H7 (cell line): ENCODE measurements around the gene SYT6. TPM values are rescaled to one million over a fixed set of nuclear protein-coding genes. Genes with fewer than 3 reads are reported as not detected.

Source experiments
- DNase-seq: peaks from one replicate; pipeline ENCODE4 v3.0.0; 2012
- H3K27me3 ChIP-seq: 2 replicates; pipeline ENCODE4 v1.6.0; 2011; ENCODE audit warnings: mild to moderate bottlenecking, low read length; ENCODE audit not compliant: control insufficient read depth, insufficient read depth
- H3K36me3 ChIP-seq: replicated peaks from 2 replicates; pipeline ENCODE4 v1.5.1; 2011; ENCODE audit warnings: low read length; ENCODE audit not compliant: control insufficient read depth, insufficient read depth
- H3K4me3 ChIP-seq: 2 replicates; pipeline ENCODE4 v1.5.1; 2011; ENCODE audit warnings: low read depth, mild to moderate bottlenecking, control low read depth, low read length, moderate library complexity; ENCODE audit not compliant: insufficient read depth
- total RNA-seq: library from RNA; depleted of rRNA; stranded (reverse); fragments of >200 nt; shearing (Covaris generic); gene quantifications from 2 replicates; pipeline ENCODE4 v1.2.3, GENCODE V29; 2014

Gene SYT6
- total RNA-seq, 1 experiment from 2014 or later: 41.6 TPM

DNA sequence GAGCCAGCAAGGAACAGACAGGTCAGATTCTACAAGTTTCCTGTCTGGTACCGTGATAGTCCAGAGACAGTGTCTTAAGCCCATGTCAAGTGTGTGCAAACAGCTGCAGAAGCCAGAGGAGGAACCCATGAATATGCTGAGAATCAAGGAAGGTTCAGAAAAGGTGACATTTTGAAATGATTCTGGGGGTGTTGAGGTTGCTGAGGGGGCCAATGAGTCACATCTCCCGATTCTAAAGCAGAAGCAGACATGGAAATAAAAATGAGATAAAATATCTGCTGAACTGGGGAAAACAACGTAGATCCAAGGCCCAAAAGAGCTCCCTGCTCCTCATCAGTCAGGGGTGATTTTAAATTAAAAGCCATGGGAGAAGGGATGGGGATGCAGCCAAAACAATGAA is 15.8 kb upstream of the SYT6 start:
- Histone ChIP-seq H3K36me3 (no peaks in the 10 kb centered on the region), H3K4me3 (no peak overlapping the region), H3K27me3 (no peaks in the 10 kb centered on the region; the same call in 1 of the 2 replicates)
- DNase-seq: no peak

DNA sequence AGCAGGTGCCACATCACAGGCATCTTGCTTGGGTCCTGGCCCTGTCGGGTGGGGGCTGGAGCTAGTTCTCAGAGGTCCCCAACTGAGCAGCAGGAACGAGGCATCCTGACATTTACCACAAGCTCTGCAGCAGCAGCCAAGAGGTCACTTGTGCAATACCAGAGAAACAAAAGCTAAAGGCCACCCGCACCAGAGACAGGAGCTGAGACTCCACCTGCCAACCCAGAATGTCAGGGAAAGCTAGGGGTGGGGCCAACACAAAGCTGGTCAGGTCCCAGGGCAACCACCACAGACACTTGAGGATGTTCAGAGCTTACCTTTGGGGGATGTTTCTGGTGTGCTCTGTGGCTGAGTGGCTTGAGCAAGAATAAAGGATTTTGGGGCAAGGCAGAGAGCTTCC is 13.6 kb upstream of the SYT6 start:
- Histone ChIP-seq H3K27me3 (no peaks in the 10 kb centered on the region; the same call in 1 of the 2 replicates), H3K4me3 (no peak overlapping the region), H3K36me3 (no peaks in the 10 kb centered on the region)
- DNase-seq: no peak

DNA sequence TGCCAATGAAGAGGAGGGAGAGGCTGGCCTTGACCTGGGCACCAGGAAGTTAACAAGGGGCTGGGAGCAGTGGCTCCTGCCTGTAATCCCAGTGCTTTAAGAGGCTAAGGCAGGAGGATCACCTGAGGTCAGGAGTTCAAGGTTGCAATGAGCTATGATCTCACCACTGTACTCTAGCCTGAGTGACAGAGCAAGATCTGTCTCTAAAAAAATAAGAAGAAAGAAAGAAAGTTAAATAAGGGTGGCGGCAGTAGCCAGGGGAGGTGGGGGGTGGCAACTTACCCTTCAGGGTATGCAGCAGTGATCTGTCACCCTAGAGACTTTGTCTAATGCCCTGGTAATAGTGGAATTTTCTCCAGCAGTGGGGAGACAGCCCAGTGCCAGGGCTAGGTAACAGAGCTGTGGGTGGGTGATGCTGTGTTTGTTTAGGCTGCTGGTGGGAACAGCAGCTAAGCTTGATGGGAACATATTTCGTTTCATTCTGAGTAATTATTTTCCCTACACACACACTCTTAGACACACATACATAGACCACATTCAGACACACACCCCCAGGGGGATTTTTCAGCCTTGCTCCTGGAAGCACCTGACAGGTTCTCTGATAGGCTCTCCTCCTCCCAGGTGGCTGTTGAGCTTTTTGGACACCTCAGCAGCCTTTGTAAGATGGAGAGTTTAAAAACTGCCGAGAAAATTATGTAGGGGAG is 11.3 kb upstream of the SYT6 start:
- DNase-seq: no peak
- Histone ChIP-seq H3K4me3 (no peak overlapping the region), H3K27me3 (no peaks in the 10 kb centered on the region; the same call in 1 of the 2 replicates), H3K36me3 (no peaks in the 10 kb centered on the region)

DNA sequence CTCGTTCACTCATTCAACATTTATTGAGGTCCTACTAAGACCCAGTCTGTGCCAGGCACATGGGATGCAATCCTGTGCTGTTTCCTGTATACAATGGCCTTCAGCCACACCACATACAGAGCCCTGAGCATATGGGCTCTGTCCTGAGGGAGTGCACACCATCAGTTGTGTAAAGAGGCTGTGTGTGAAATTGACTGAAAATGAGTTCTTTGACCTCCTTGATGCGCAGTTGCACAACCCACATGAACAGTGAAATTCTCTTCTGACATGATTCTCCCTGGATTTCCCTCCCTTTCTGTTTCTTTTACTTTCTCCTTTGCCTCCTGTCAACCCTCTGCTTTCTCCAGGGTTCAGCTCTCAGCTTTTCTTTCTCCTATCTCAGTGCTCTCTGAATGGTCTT is 6.3 kb upstream of the SYT6 start:
- no peak for DNase-seq
- Histone ChIP-seq H3K4me3 (no peak overlapping the region), H3K36me3 (no peaks in the 10 kb centered on the region), H3K27me3 (peaks cover 7% of the 10 kb centered on the region)

DNA sequence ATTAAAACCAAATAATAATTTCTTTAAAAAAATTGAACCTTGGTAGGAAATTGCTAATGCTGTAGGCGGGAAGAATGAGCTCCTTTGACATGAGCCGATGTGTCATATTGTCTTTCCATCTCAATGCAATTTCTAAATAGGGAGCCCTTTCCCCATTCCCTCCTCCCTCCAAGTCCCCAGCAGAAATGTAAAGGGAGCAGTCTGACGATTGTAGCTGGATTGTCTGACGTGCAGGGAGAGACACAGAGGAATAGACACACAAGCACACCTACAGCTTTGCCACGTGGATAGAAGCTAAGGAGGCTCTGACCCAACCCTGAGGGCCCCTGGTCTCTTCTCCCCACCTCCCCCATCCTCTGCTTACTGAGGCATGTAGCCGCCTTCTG is 3.6 kb upstream of the SYT6 start:
- DNase-seq: no peak
- Histone ChIP-seq H3K27me3 (peaks cover 28% of the 10 kb centered on the region), H3K4me3 (no peak overlapping the region), H3K36me3 (no peaks in the 10 kb centered on the region)

DNA sequence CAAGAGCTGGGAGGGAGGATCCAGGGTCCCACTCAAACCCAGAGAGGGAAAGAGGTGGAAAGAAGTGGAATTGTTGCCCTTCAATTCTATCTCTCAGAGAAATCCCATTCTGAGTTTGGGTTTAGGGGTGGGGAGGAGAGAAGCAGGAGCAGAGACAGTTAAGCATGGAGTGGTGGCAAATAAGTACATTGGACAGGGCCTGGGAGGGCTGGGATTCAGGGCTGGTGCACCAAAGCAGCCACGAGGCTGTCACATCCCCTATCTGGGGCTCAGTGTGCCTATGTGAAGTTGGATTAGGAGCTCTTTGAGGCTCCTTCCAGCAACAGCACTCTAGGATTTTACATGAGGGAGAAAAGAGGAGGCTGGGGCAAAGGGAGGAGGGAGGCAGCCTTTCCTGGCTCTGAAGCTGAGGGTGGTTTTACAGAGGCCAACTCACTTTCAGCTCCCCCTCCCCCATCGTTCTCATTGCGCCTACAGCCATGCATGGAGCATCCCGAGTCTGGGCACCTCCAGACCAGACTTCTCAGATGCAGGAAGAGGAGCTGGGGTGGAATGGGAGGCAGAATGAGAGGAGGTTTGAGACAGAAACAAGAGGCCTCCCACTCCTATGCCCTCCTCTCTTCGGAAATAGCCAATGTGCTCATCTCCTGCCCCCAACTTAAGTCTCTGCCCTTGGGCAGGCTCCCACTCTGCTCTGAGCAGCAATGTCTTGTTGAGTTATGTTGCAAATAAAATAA is 3.0 kb upstream of the SYT6 start:
- DNase-seq: peak; percentile 61
- H3K27me3 ChIP-seq: peaks cover 29% of the 10 kb centered on the region
- H3K4me3 ChIP-seq: no peak overlapping the region
- no peaks in the 10 kb centered on the region for H3K36me3 ChIP-seq

DNA sequence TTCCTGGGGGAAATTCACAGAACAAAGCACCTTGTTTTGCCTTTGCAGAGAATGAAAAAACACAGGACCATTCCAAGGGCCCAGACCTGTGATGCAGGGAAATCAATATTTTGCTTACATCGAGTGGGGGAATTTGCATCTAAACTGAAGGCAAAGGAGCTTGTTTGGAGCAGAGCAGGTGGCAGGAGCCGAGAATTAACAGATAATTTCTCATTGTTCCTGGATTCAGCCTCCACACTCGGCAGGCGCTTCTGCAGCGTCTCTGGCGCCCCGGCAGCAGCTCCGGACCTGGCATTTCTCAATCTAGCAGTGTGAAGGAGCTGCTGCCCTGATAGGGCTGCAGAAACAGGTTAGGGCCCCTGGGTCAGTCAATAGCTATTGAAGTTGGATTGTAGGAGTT is 2.0 kb upstream of the SYT6 start:
- Histone ChIP-seq H3K4me3 (no peak overlapping the region), H3K27me3 (peaks cover 29% of the 10 kb centered on the region), H3K36me3 (no peaks in the 10 kb centered on the region)
- no peak for DNase-seq

DNA sequence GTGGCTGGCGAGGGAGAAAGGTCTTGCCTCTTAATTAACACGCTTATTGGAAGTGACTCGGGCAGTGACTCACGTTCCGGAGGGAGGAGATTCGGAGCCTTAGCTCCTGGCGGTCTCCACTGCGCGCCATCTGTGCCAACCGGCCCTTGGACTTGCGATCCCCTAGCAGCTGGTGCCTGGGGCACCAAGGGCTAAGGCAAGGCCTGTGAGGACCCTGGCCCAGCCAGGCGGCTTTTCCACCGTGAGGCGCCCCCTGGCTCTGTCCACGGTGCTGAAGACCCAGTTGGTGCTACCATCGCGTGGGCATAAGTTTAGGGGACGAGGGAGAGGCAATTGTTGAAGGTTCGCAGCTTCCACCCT is 1.3 kb upstream of the SYT6 start:
- no peak overlapping the region for H3K4me3 ChIP-seq

DNA sequence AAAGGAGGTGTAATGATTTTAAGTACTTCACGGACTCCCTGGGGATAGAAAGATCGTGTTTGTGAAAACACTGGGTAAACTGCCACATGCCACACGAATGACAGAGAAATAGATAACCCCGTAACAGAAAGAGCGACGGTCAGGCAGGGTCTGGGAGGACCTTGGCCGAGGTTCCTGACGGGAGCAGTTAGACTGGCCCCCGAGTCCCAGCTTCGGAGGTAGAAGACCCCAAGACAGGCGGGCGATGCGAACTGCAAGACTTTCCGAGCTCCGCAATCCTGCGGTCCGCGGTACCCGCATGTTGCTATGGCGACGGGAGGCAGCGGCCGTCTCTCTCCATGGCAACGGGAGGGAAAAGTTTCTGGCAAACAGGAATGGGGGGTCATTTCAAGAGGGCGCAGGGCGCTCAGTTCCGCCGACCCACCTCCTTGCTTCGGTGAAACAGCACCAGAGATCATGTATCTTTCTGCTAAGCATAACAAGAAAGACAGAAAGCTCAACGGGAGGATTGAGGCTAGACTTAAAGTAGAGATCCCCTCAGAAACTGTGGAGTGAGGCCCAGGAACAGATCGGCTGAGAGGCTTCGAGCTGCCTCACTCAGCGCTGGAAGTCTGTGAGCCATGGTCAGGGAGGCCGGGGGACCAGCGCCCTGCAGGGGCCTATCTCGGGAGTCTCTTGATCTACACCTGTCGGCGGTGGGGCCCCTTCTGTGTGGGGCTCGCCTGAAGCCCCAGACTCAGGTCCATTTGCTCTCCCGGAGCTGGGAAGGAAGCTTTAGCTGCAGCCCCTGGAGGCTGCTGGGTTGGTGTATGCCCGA is 685 bp upstream of the SYT6 start:
- H3K27me3 ChIP-seq: peaks cover 29% of the 10 kb centered on the region
- H3K4me3 ChIP-seq: peak overlapping the region; percentile 95
- peak; percentile 87 for DNase-seq
- 0 out of 2 replicates have a peak, but pooled peaks cover 4% of the 10 kb centered on the region for H3K36me3 ChIP-seq

More for the DNA sequence above, 1.3 kb upstream of the SYT6 start:
- peak; percentile 83 for DNase-seq
- H3K36me3 ChIP-seq: no peaks in the 10 kb centered on the region
- peaks cover 29% of the 10 kb centered on the region for H3K27me3 ChIP-seq

DNA sequence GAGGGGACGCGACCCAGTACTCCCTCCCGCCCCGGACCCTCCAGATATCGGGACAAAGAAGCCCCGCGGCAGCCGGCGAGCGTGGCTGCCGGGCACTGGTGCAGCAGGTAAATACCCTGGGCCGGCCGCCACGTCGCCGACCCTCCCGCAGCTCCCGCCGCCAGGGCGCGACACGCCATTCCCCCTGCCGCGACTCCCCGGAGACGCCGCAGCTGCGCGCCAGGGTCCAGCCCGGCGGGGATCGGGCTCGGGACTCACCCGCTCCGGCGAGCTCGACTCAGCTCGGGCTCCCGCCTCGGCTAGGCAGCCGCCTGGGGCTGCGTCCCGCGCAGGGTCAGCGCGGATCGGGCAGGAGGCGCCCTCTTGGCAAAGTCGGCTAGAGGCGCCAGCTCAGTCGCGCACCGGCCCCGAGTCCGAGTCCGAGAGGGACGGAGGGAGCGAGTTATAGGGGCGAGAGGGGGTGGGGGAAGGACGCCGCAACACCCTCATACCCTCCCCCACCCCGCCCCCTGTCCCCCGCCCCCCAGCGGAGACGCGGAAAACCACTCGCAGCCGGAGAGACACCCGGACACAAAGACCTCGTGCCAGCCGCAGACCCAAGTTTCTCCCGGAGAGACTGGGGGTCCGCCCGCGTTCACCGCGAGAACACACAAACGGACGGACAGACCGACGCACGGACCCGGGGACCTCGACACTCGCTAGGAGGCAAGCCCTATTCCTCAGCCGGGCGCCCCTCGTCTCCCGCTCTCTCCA is 985 bp downstream of the SYT6 start:
- DNase-seq: peak; percentile 85
- Histone ChIP-seq H3K27me3 (peaks cover 29% of the 10 kb centered on the region), H3K36me3 (peaks cover 5% of the 10 kb centered on the region; the same call in 1 of the 2 replicates), H3K4me3 (peak overlapping the region; percentile 95)

DNA sequence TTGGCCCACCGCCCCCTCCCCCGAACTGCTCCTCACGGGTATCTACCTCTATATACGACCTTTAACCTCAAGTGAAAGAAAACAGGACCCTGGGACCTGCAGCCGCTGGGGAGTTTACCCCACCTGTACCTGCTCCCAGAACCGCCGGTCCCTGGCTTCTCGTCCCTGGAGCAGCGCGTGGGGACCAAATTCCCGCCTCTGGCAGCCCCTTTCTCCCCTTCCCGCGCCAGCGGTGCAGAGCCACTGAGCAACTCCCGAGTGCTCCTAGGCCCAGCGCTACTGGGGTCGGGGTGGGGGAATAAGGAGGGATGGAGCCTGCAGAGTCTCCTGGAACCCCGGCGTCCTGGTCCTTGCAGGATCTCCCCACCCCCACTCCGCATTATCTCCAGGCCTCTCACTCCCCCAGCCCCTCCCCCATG is 1.6 kb downstream of the SYT6 start:
- no peak for DNase-seq
- Histone ChIP-seq H3K27me3 (peaks cover 29% of the 10 kb centered on the region), H3K36me3 (peaks cover 5% of the 10 kb centered on the region; the same call in 1 of the 2 replicates), H3K4me3 (peak overlapping the region; percentile 95)

DNA sequence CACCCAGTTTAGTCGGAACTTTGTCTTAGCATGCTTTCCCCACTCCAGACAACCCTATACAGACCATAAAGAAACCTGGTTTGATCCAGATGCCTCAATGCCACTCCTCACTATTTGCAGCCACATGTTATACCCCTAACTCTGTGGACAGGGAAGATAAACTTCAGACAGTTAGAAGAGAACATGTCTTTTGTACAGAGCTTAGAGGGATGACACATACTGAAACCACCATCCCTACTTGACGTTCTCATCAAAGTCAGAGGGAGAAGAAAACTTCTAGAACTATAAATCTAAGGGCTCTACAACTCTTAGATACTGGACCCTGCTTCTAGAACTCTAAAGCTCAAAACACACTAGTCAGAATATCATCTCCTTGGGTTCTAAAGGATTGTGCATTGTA is 3.7 kb downstream of the SYT6 start:
- peaks cover 23% of the 10 kb centered on the region for H3K27me3 ChIP-seq
- DNase-seq: no peak
- H3K36me3 ChIP-seq: peaks cover 6% of the 10 kb centered on the region; the same call in 1 of the 2 replicates
- H3K4me3 ChIP-seq: no peak overlapping the region

DNA sequence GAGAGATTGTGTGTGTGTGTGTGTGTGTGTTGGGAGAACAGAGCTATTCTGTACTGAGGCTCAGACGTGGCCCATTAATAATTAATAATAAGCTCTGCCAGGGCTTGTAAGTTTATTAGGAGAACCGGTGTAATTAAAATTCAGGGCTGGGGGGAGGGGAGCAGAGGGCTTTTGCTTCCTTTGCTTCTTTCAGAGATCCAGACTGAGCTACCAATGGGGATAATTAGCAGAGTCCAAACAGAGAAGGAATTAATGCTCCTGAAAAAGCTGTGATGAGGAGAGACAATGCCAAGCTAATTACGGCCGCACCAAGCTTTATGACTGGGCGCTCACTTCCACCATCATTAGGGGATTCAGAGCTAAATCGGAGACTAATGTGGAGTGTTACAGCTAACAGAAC is 4.5 kb downstream of the SYT6 start:
- Histone ChIP-seq H3K36me3 (peaks cover 9% of the 10 kb centered on the region), H3K27me3 (peaks cover 15% of the 10 kb centered on the region), H3K4me3 (no peak overlapping the region)
- DNase-seq: peak; percentile 5

DNA sequence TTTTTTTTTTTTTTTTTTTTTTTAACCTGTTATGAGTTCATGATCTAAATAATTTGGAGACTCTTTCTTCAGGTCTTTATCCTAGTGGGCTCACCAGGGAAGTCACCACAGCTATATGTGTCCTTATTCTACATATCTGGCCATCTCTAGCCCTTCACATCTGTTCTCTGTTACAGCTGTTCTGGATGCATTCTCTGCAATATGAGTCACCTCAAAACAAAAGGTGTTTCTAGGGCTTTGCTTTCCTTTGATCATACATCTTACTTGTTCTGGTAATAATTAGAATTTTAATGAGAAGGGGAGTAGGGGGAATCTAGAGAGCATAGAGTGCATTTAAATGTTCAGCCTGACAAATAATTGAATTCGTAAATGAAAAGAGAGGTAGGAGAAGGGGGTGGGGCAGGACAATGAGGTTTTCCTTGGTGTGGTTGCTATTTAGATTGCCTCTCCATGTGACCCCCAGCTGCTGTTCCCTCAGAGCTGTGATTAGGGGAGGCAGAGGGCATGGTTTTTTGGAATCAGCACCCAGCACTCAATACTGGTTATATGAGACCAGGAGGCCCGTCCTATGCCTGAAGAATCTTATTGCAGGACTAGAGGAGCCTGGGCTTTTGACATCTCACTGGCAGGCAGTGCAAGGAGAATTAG is 8.0 kb downstream of the SYT6 start:
- Histone ChIP-seq H3K36me3 (peaks cover 10% of the 10 kb centered on the region), H3K27me3 (no peaks in the 10 kb centered on the region), H3K4me3 (no peak overlapping the region)
- no peak for DNase-seq
